Stomach (tissue), 9 donors: Measurements from ENCODE around the gene SLC35B4. TPM values are rescaled to one million over a fixed set of nuclear protein-coding genes. Genes with fewer than 3 reads are reported as not detected.
A peak's percentile ranks its signal among the peaks of the same experiment; 100 is the strongest.

Experiments
- DNase-seq, 2 donors: peaks; one replicate each; pipeline versions ENCODE4 v3.0.0 to v3.0.0-alpha.2; 2013 to 2019
- H3K27ac ChIP-seq, 5 donors: fragments of 200-600 bp in 4 of 5; sonication (generic) in 4 of 5; one replicate each; pipeline ENCODE4 v1.5.1; 2013 to 2019; ENCODE audit warnings: mild to moderate bottlenecking in 1 of 5, moderate library complexity in 1 of 5
- H3K27me3 ChIP-seq, 3 donors: fragments of 200-600 bp; sonication (generic); one replicate each; pipeline ENCODE4 v1.5.1; 2017 to 2019; ENCODE audit warnings: mixed run types in 1 of 3
- H3K36me3 ChIP-seq, 4 donors: fragments of 200-600 bp; sonication (generic); 1 replicate in 3 of 4; 2 replicates in 1 of 4; pipeline ENCODE4 v1.5.1; 2016 to 2019
- H3K4me1 ChIP-seq, 4 donors: fragments of 200-600 bp; sonication (generic); one replicate each; pipeline ENCODE4 v1.5.1; 2016 to 2019
- H3K4me3 ChIP-seq, 4 donors: fragments of 200-600 bp; sonication (generic) in 3 of 4; one replicate each; pipeline ENCODE4 v1.5.1; 2016 to 2019; ENCODE audit warnings: mild to moderate bottlenecking in 1 of 4
- H3K9me3 ChIP-seq, 4 donors: fragments of 200-600 bp; sonication (generic); one replicate each; pipeline ENCODE4 v1.5.1; 2016 to 2019
- CTCF ChIP-seq, 7 experiments: fragments of 450-650 bp in 4 of 7; fragments of 200-600 bp in 3 of 7; sonication (generic) in 3 of 7; IDR thresholded peaks; one replicate each; pipeline ENCODE4 v1.5.1; 2016 to 2019; ENCODE audit warnings: antibody characterized with exemption in 7 of 7, control low read depth in 2 of 7, mild to moderate bottlenecking in 1 of 7
- EP300 ChIP-seq: sonication (generic); formaldehyde crosslinking; IDR thresholded peaks from one replicate; pipeline ENCODE4 v1.6.1; 2017; ENCODE audit warnings: antibody characterized with exemption
- POLR2A ChIP-seq, 4 donors: fragments of 450-650 bp; IDR thresholded peaks; one replicate each; pipeline ENCODE4 v1.6.1; 2016; ENCODE audit warnings: antibody characterized with exemption in 4 of 4, control low read depth in 2 of 4, mild to moderate bottlenecking in 1 of 4, moderate library complexity in 1 of 4
- POLR2AphosphoS5 ChIP-seq, 3 donors: sonication (generic); formaldehyde crosslinking; IDR thresholded peaks; one replicate each; pipeline ENCODE4 v1.6.1; 2016; ENCODE audit warnings: antibody characterized with exemption in 3 of 3
- WGBS, 5 donors: extraction: QIAGEN DNeasy Blood & Tissue Kit in 3 of 5; methylation state at CpG; one replicate each; pipeline versions ENCODE4 v1.1.5 to v1.1.7; 2013 to 2018; 5-methylcytosine and 5-hydroxymethylcytosine counted together
- intact Hi-C: fragments of 100-400 bp; cut with DNase I; formaldehyde crosslinking; loops from one replicate; pipeline ENCODE4 v1.15.1; 2023; ENCODE audit warnings: low total_unique reads
- polyA plus RNA-seq, 3 donors: library from polyadenylated mRNA; stranded (reverse); fragments of 200-250 nt; gene quantifications; one replicate each; pipeline ENCODE4 v1.2.3, GENCODE V29; 2013
- total RNA-seq, 5 donors: library from RNA; depleted of rRNA; stranded (reverse); fragments of >200 nt; gene quantifications; one replicate each; pipeline versions ENCODE4 v1.1.0 to v1.2.3, GENCODE V29; 2014 to 2016
- donor health status: healthy with polysubstance abuse.
- donor health status: Bipolar disorder and iron deficiency.
- donor health status: healthy.

SLC35B4 gene
- total and polyA plus RNA-seq, 8 donors, result 1.9 to 13.0 (median 3.4) TPM

GRCh38 chr7:134330974-134331373 is 14.2 kb upstream of the SLC35B4 start:
- no peaks in the 10 kb centered on the region for H3K36me3 ChIP-seq
- intact Hi-C loops, result no loop called here
- H3K9me3 ChIP-seq, result no peaks in the 10 kb centered on the region
- H3K4me3 ChIP-seq, result no peak overlapping the region
- H3K27ac ChIP-seq, result no peak overlapping the region
- no peak for DNase-seq
- WGBS, 5 donors, result 64 to 76% (median 74%) methylated on average over 4 of the region's 4 CpGs
- H3K27me3 ChIP-seq, result peaks cover 0 to 20% (median 0%) of the 10 kb centered on the region in 3 donors
- H3K4me1 ChIP-seq, result no peaks in the 10 kb centered on the region
- TF ChIP-seq CTCF (IDR thresholded peaks at IDR 0.05), result no peak
- TF ChIP-seq POLR2AphosphoS5 (IDR thresholded peaks at IDR 0.05), result no peak
- TF ChIP-seq POLR2A (IDR thresholded peaks at IDR 0.05), result no peak
- TF ChIP-seq EP300, result no peak

- DNase-seq, result peak in 1 of 2 donors; percentile 30
- 34 to 39% (median 38%) methylated on average over 4 of the region's 4 CpGs for WGBS, 5 donors
Measured at GRCh38 chr7:134329614-134330346, 13.1 kb upstream of the SLC35B4 start.

GRCh38 chr7:134328900-134329299 is 12.2 kb upstream of the SLC35B4 start:
- no peak overlapping the region for H3K27ac ChIP-seq
- H3K36me3 ChIP-seq, result no peaks in the 10 kb centered on the region
- intact Hi-C loops, result no loop called here
- H3K9me3 ChIP-seq, result no peaks in the 10 kb centered on the region
- 43 to 67% (median 57%) methylated on average over 2 of the region's 2 CpGs for WGBS, 5 donors
- H3K4me3 ChIP-seq, result no peak overlapping the region
- H3K27me3 ChIP-seq, result peaks cover 0 to 9% (median 0%) of the 10 kb centered on the region in 3 donors
- no peaks in the 10 kb centered on the region for H3K4me1 ChIP-seq
- DNase-seq, result no peak
- TF ChIP-seq POLR2AphosphoS5 (IDR thresholded peaks at IDR 0.05) (no peak), CTCF (IDR thresholded peaks at IDR 0.05) (no peak), EP300 (no peak), POLR2A (IDR thresholded peaks at IDR 0.05) (no peak)

More at GRCh38 chr7:134329614-134330346, 13.1 kb upstream of the SLC35B4 start:
- Histone ChIP-seq H3K27ac (no peak overlapping the region), H3K4me1 (no peaks in the 10 kb centered on the region), H3K4me3 (no peak overlapping the region), H3K9me3 (no peaks in the 10 kb centered on the region), H3K27me3 (peaks cover 0 to 11% (median 0%) of the 10 kb centered on the region in 3 donors), H3K36me3 (no peaks in the 10 kb centered on the region)
- intact Hi-C loops, result no loop called here
- TF ChIP-seq CTCF (IDR thresholded peaks at IDR 0.05) (no peak), POLR2AphosphoS5 (IDR thresholded peaks at IDR 0.05) (no peak), EP300 (no peak), POLR2A (IDR thresholded peaks at IDR 0.05) (no peak)

GRCh38 chr7:134327896-134328295 is 11.2 kb upstream of the SLC35B4 start:
- TF ChIP-seq POLR2AphosphoS5 (IDR thresholded peaks at IDR 0.05), result no peak
- TF ChIP-seq CTCF (IDR thresholded peaks at IDR 0.05), result peak in 1 of 7 experiments; percentile 24
- no peak for TF ChIP-seq EP300
- WGBS, 5 donors, result 31 to 55% (median 45%) methylated on average over 7 of the region's 7 CpGs
- Histone ChIP-seq H3K36me3 (no peaks in the 10 kb centered on the region), H3K27me3 (peaks cover 0 to 9% (median 0%) of the 10 kb centered on the region in 3 donors), H3K4me3 (no peak overlapping the region), H3K9me3 (no peaks in the 10 kb centered on the region), H3K4me1 (no peaks in the 10 kb centered on the region), H3K27ac (no peak overlapping the region)
- intact Hi-C loops, result no loop called here
- peak in 1 of 2 donors; percentile 58 for DNase-seq
